ENCODE results near the gene DSP. TPM values are rescaled to one million over a fixed set of nuclear protein-coding genes. Genes with fewer than 3 reads are reported as not detected.

The DSP gene
- total and polyA plus RNA-seq, 2 of the 13 experiments (the other 11 are each of a cell fraction or from before 2014, with no cell fraction given), result 89.8 to 117 TPM

GRCh38 chr6:7580927-7581618 lies 39.6 kb downstream of the DSP start (continued):
- TF ChIP-seq ZNF704 (CRISPR knock-in tag; IDR thresholded peaks at IDR 0.05; ENCODE audit: borderline replicate concordance) (peak; percentile 72; the same call in 1 of the 2 replicates), CC2D1A (CRISPR knock-in tag; IDR thresholded peaks at IDR 0.05) (0 out of 2 replicates have a peak, but pooled peaks have one; percentile 25), ATM (IDR thresholded peaks at IDR 0.05; ENCODE audit: borderline replicate concordance) (no peak), ZBTB38 (CRISPR knock-in tag; IDR thresholded peaks at IDR 0.05) (peak; percentile 86), WIZ (CRISPR knock-in tag; IDR thresholded peaks at IDR 0.05) (no peak), REL (CRISPR knock-in tag; conservative IDR thresholded peaks at IDR 0.05) (no peak), POLR2AphosphoS2 (IDR thresholded peaks at IDR 0.05; ENCODE audit: low read depth, low read length) (no peak), PHF21A (CRISPR knock-in tag; IDR thresholded peaks at IDR 0.05) (no peak), ZNF674 (CRISPR knock-in tag; IDR thresholded peaks at IDR 0.05; ENCODE audit: low read depth) (no peak), SNAPC5 (CRISPR knock-in tag; IDR thresholded peaks at IDR 0.05; ENCODE audit: borderline replicate concordance) (0 out of 2 replicates have a peak, but pooled peaks have one; percentile 44), MTF1 (CRISPR knock-in tag; IDR thresholded peaks at IDR 0.05) (no peak), ZNF484 (CRISPR knock-in tag; IDR thresholded peaks at IDR 0.05; ENCODE audit: borderline replicate concordance, low read depth) (no peak), ZNF318 (CRISPR knock-in tag; IDR thresholded peaks at IDR 0.05) (no peak), ZNF510 (CRISPR knock-in tag; IDR thresholded peaks at IDR 0.05; ENCODE audit: low read depth) (no peak), ZBTB7A (CRISPR knock-in tag; IDR thresholded peaks at IDR 0.05) (no peak), SCMH1 (CRISPR knock-in tag; IDR thresholded peaks at IDR 0.05; ENCODE audit: borderline replicate concordance) (no peak), ZBTB20 (CRISPR knock-in tag; IDR thresholded peaks at IDR 0.05; ENCODE audit: borderline replicate concordance, low read depth) (no peak), MYPOP (CRISPR knock-in tag; IDR thresholded peaks at IDR 0.05) (peak; percentile 49; the same call in 1 of the 2 replicates), XBP1 (CRISPR knock-in tag; IDR thresholded peaks at IDR 0.05) (no peak), NFE2L2 (IDR thresholded peaks at IDR 0.05; ENCODE audit: low read length) (no peak)
